NB4 (cell line): ENCODE data around the gene WWP2.

Experiments used
- DNase-seq: peaks from one replicate; pipeline ENCODE4 v3.0.0; 2010; ENCODE audit warnings: low read depth
- H3K4me3 ChIP-seq: one replicate; pipeline ENCODE4 v1.5.1; 2011; ENCODE audit warnings: mild to moderate bottlenecking, low read depth, low read length, moderate library complexity
- CTCF ChIP-seq: IDR thresholded peaks from one replicate; pipeline ENCODE4 v1.5.1; 2012; ENCODE audit warnings: low read depth, low read length
- MAX ChIP-seq: IDR thresholded peaks from 2 replicates; pipeline ENCODE4 v1.6.1; 2011; ENCODE audit warnings: low read depth, low read length
- MYC ChIP-seq: IDR thresholded peaks from 2 replicates; pipeline ENCODE4 v1.6.1; 2011; ENCODE audit warnings: low read depth, low read length
- POLR2A ChIP-seq: IDR thresholded peaks from 2 replicates; pipeline ENCODE4 v1.6.1; 2011; ENCODE audit warnings: mild to moderate bottlenecking; ENCODE audit not compliant: insufficient read length; ENCODE audit errors: extremely low read depth

The WWP2 gene

GRCh38 chr16:69905171-69905555 is 143.0 kb downstream of the WWP2 start:
- H3K4me3 ChIP-seq: no peak overlapping the region
- DNase-seq: no peak
- TF ChIP-seq CTCF (no peak), MYC (no peak), MAX (no peak), POLR2A (no peak)

GRCh38 chr16:69906838-69907401 is 144.8 kb downstream of the WWP2 start:
- no peak for DNase-seq
- no peak for TF ChIP-seq MAX
- TF ChIP-seq MYC: no peak
- no peak overlapping the region for H3K4me3 ChIP-seq

- DNase-seq: no peak
- H3K4me3 ChIP-seq: no peak overlapping the region
- TF ChIP-seq POLR2A (no peak), MYC (no peak), MAX (no peak), CTCF (no peak)
Observed at GRCh38 chr16:69909043-69909442, 146.9 kb downstream of the WWP2 start.

- no peak for DNase-seq
- TF ChIP-seq CTCF (no peak), MAX (no peak), MYC (no peak), POLR2A (no peak)
- H3K4me3 ChIP-seq: no peak overlapping the region
Observed at GRCh38 chr16:69909760-69910159, 147.6 kb downstream of the WWP2 start.

GRCh38 chr16:69910964-69911363 is 148.8 kb downstream of the WWP2 start:
- no peak overlapping the region for H3K4me3 ChIP-seq
- no peak for TF ChIP-seq MYC
- TF ChIP-seq MAX: no peak
- no peak for TF ChIP-seq POLR2A
- peak; percentile 41 for DNase-seq

GRCh38 chr16:69916462-69916861 is 154.3 kb downstream of the WWP2 start:
- no peak for DNase-seq
- TF ChIP-seq MYC: no peak
- TF ChIP-seq CTCF: no peak
- TF ChIP-seq MAX: no peak
- no peak for TF ChIP-seq POLR2A
- no peak overlapping the region for H3K4me3 ChIP-seq

GRCh38 chr16:69917311-69917710 is 155.2 kb downstream of the WWP2 start:
- no peak for TF ChIP-seq POLR2A
- DNase-seq: no peak
- H3K4me3 ChIP-seq: no peak overlapping the region
